Superior temporal gyrus (tissue), 1 donor: ENCODE results near the gene TRIM3.

Experiments used
- DNase-seq: peaks from one replicate; pipeline ENCODE4 v3.0.0-alpha.2; 2016; ENCODE audit errors: extremely low spot score

TRIM3 gene

DNA sequence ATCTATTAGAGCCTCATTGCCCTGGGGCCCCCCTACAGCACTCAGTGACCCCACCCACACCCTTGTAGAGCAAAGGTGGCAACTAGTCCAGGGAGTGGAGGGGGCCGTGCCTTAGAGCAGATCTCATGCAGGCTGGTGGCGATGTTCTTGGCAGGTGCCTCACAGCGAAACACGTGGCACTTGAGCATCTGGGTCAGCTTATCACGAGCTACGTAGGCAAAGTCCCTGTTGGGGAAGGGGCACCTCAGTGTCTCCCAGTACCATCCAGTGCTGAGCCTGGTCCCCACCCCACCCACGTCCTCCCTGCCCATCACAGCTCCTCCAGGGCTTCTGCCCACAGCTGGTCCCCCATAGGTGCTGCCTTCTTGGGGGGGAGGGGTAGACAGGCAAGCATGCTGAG, 72.3 kb downstream of the TRIM3 start:
- no peak for DNase-seq

DNA sequence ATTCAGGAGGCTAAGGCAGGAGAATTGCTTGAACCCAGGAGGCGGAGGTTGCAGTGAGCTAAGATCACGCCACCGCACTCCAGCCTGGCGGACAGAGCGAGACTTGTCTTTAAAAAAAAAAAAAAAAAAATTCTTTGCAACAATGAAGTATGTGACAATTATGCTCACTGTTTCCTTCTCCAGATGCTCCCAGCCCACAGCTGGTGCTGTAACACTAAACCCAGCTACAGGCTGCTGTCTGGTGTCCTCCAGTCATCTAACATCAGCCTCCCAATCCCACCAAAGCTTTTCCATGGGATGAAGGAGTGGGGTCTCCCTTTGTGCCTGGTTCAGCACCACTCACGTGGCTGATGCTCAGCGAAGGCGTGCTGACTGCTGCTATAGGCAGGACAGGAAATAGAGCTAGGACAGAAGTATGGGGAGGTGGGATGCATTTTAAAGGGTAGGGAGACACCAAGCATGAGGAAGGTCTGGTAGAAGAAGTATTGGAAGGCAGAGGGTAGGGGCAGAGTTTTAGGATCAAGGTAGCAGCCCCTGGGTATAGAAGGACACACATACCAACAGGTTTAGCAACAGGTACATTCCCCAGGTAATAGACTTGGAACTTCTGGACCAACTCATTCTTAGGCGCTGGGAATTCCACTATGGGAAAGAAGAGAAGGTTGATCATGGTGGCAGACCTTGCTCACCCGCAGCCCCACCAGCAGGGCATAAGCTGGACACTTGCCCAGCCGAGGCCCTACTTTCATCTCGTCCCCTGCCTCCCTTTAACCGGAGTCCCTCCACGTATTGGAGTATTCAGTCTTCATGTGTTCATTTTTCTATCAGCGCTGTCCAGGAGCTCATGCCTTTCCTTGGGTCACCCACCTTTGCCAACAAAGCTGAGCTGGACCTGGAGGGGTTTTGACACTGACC, 73.1 kb downstream of the TRIM3 start:
- DNase-seq, result no peak
